Spinal cord (tissue), 10 donors: ENCODE results near the gene CDC37. TPM values are rescaled to one million over a fixed set of nuclear protein-coding genes. Genes with fewer than 3 reads are reported as not detected.

ENCODE experiments used
- DNase-seq, 6 donors: peaks; one replicate each; pipeline versions ENCODE4 v3.0.0 to v3.0.0-alpha.2; 2013 to 2015; ENCODE audit warnings: low spot score in 6 of 6, low read depth in 4 of 6
- H3K27ac ChIP-seq: one replicate; pipeline ENCODE4 v1.5.1; 2013; ENCODE audit warnings: low read depth, low read length, control low read depth
- H3K27me3 ChIP-seq: one replicate; pipeline ENCODE4 v1.6.1; 2013; ENCODE audit warnings: low read length; ENCODE audit not compliant: control insufficient read depth, insufficient read depth
- H3K36me3 ChIP-seq: one replicate; pipeline ENCODE4 v1.6.1; 2013; ENCODE audit warnings: low read length; ENCODE audit not compliant: control insufficient read depth, insufficient read depth
- H3K4me1 ChIP-seq: one replicate; pipeline ENCODE4 v1.6.1; 2013; ENCODE audit warnings: low read length; ENCODE audit not compliant: control insufficient read depth, insufficient read depth
- H3K4me3 ChIP-seq: one replicate; pipeline ENCODE4 v1.5.1; 2013; ENCODE audit warnings: low read depth, low read length, control low read depth
- H3K9me3 ChIP-seq: one replicate; pipeline ENCODE4 v1.6.1; 2013; ENCODE audit warnings: low read length; ENCODE audit not compliant: control insufficient read depth, insufficient read depth
- WGBS: methylation state at CpG from one replicate; pipeline ENCODE4 v1.1.5; 2013; ENCODE audit warnings: missing lambda C conversion rate; ENCODE audit not compliant: insufficient coverage; 5-methylcytosine and 5-hydroxymethylcytosine counted together
- polyA plus RNA-seq, 2 donors: library from polyadenylated mRNA; unstranded; fragments of 120-200 nt; gene quantifications; one replicate each; pipeline ENCODE4 v1.2.1, GENCODE V29; 2013; ENCODE audit not compliant: insufficient read length in 2 of 2
- total RNA-seq, 2 donors: library from RNA; depleted of rRNA in 1 of 2; stranded (reverse); fragments of 120-200 nt in 1 of 2; fragments of >200 nt in 1 of 2; gene quantifications; one replicate each; pipeline versions ENCODE4 v1.2.3 to v1.2.4, GENCODE V29; 2013 to 2014
- donor health status: healthy.

Gene CDC37
- total and polyA plus RNA-seq, 4 donors = 47.4 to 191 (median 157) TPM

DNA sequence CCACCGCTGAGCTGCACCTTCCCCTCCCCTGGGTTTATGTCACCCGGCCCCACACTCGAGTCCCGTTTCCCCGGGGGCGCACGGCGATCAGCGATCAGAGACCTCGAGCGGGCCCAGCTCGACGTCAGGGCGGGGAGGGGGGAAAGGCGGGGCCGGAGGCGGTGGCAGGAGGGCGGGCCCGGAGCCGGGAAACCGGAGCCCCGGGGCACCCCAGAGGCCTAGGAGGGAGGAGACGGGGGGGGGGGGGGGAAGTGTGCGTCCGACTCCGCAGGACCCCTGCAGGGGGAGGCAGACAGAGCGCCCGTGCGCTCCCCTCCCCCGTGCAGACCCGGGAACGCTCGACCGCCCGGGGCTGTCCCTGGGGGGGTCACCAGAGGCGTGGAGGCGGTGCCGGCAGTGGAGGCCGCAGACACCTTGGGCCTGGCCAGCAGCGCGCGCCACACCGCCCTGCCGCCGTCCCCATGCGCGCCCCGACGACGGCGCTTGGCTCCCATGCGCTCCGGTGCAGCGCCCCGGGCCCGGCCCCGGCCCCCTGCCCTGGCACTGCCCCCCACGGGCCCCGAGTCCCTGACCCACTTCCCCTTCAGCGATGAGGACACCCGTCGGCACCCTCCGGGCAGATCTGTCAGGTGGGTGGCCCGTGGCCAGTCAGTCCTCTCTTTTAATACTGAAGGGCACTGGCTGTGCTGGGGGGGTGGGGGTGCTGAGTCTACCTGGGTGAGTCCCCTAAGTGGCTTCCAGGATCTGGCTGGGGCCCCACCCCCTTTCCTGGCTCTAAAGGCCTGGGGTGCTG, 28.8 kb upstream of the CDC37 start:
- no peaks in the 10 kb centered on the region for H3K36me3 ChIP-seq
- peaks cover 59% of the 10 kb centered on the region for H3K27me3 ChIP-seq
- 7% methylated on average over 55 of the region's 64 CpGs for WGBS
- H3K4me3 ChIP-seq = no peak overlapping the region
- no peak overlapping the region for H3K27ac ChIP-seq
- peaks cover 11% of the 10 kb centered on the region for H3K4me1 ChIP-seq
- H3K9me3 ChIP-seq = no peaks in the 10 kb centered on the region
- DNase-seq = no peak

DNA sequence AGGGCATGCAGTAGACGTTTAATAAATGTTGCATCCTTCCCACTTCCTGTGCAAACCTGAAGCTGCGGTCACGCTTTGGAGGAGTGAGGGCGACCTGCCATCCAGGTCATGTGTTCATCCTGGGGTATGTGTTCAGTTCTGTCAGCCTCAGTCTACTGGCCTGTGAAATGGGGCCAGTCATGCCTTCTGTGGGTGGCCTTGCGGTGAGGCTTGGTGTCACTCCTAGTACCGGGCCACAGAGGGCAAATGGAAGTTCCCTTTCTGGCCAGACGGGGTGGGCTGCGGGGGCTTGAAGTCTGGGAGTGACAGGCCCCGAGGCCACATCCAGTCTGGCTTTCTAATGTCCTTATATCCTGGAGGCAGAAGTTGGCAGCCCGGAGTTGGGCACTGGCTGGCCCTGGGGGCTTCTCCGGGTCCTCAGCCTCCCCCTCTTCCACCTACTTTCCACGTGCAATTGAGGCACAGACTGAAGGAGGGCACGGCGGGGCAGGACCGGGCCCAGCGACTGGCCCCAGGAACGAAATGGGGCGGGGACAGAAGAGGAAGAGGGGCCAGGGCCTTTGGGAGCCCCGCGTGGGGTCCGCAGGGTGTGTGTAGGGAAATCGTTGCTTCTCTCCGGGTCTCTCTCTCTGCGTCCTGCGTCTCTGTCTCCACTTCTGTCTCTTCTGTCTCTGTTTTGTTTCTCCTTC, 28.1 kb upstream of the CDC37 start:
- no peak for DNase-seq
- peaks cover 11% of the 10 kb centered on the region for H3K4me1 ChIP-seq
- H3K27ac ChIP-seq = no peak overlapping the region
- H3K9me3 ChIP-seq = no peaks in the 10 kb centered on the region
- 25% methylated on average over 13 of the region's 25 CpGs for WGBS
- peak overlapping the region; percentile 32 for H3K4me3 ChIP-seq
- no peaks in the 10 kb centered on the region for H3K36me3 ChIP-seq
- peaks cover 59% of the 10 kb centered on the region for H3K27me3 ChIP-seq

DNA sequence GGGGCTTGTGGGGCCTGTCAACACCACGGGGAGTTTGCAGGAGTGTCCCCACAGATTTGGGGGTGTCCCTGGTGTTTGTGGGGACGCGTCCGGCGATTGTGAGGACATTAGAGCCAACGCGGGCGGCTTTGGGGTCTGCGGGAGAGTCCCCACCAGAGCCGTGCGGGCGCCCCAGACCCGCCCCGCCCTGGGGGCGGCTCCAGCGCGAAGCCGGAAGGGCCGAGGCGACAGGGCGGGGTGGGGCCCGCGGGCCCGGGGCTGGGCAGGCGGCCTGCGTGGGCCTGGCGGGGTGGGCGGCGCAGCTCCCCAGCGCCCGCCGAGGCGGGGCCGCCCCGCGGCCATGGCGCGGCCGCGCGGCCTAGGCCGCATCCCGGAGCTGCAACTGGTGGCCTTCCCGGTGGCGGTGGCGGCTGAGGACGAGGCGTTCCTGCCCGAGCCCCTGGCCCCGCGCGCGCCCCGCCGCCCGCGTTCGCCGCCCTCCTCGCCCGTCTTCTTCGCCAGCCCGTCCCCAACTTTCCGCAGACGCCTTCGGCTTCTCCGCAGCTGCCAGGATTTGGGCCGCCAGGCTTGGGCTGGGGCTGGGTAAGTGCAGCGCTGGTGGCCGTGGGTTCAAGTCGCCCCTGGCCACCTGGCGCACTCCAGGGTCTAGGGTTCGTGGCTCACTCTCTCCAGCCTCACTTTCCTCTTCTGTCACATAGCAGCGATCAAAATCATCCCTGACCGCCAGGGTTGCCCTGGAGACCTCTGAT, 27.3 kb upstream of the CDC37 start:
- Histone ChIP-seq H3K27ac (no peak overlapping the region), H3K4me3 (peak overlapping the region; percentile 32), H3K27me3 (peaks cover 66% of the 10 kb centered on the region), H3K9me3 (no peaks in the 10 kb centered on the region), H3K36me3 (no peaks in the 10 kb centered on the region), H3K4me1 (peaks cover 11% of the 10 kb centered on the region)
- DNase-seq = no peak
- 7% methylated on average over 73 of the region's 75 CpGs for WGBS

DNA sequence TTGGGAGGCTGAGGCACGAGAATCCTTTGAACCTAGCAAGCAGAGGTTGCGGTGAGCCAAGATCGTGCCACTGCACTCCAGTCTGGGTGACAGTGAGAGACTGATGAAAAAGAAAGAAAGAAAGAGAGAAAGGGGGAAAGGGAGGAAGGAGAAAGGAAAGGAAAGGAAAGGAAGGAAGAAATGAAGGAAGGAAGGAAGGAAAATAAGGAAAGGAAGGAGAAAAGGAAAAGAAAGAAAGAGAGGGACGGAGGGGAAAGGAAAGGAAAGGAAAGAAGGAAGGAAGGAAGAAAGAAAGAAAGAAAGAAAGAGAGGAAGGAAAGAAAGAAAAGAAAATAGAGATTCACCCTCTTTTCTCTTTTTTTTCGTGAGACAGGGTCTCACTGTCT, 25.6 kb upstream of the CDC37 start:
- peaks cover 83% of the 10 kb centered on the region for H3K27me3 ChIP-seq
- DNase-seq = no peak
- peaks cover 2% of the 10 kb centered on the region for H3K36me3 ChIP-seq
- no peak overlapping the region for H3K4me3 ChIP-seq
- no peak overlapping the region for H3K27ac ChIP-seq
- WGBS = 81% methylated on average over 4 of the region's 5 CpGs
- peaks cover 22% of the 10 kb centered on the region for H3K4me1 ChIP-seq
- H3K9me3 ChIP-seq = no peaks in the 10 kb centered on the region

DNA sequence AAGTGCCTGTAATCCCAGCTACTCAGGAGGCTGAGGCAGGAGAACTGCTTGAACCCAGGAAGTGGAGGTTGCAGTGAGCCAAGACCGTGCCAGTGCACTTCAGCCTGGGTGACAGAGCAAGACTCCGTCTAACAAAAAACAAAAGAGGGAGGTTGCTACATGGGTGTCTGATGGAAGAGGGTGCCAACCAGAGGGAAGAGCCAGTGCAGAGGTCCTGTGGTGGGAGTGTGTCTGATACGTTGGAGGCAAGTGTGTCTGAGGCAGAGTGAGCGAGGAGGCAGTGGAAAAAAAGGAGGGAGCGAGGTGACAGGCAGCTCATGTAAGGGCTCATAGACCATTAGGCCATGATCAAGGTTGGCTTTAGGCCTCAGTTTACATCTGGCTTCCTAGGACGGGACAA, 23.8 kb upstream of the CDC37 start:
- WGBS = 76% methylated on average over 6 of the region's 6 CpGs
- Histone ChIP-seq H3K27ac (no peak overlapping the region), H3K27me3 (peaks cover 86% of the 10 kb centered on the region), H3K36me3 (peaks cover 2% of the 10 kb centered on the region), H3K4me1 (peaks cover 25% of the 10 kb centered on the region), H3K9me3 (no peaks in the 10 kb centered on the region), H3K4me3 (no peak overlapping the region)
- no peak for DNase-seq

DNA sequence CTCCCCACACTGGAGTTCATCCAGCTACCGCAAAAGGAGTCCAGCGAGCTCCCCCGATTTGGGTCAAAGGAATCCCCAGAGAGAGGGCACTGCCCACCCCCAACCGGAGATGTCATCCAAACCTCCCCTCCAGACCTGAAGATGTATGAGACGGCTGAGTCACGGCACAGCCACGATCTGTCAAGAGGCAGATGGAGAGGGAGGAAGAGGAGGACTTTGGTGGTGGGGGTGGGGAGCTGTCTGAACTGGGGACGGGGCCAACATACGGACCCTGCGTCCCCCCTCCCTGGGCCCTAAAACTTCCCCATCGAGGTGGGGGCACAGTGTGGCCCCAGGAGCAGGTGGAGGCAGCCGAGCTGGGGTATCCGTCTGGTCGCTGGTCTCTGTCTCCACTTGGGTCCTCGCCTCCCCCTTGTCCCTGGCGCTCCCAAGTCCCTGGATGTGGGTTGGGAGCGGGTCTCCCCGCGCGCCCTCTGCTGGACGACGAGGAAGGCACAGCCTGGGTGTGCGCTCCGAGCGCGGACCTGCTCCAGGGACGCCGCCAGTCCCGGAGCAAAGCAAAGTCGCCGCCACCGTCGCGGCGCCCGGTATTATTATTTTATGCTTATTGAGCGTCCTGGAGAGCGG, 20.8 kb upstream of the CDC37 start:
- Histone ChIP-seq H3K4me1 (peaks cover 28% of the 10 kb centered on the region), H3K4me3 (no peak overlapping the region), H3K27me3 (peaks cover 85% of the 10 kb centered on the region), H3K36me3 (peaks cover 2% of the 10 kb centered on the region), H3K9me3 (no peaks in the 10 kb centered on the region), H3K27ac (no peak overlapping the region)
- DNase-seq = peak in 2 of 6 donors; percentile 86 to 90
- WGBS = 0% methylated on average over 31 of the region's 38 CpGs

DNA sequence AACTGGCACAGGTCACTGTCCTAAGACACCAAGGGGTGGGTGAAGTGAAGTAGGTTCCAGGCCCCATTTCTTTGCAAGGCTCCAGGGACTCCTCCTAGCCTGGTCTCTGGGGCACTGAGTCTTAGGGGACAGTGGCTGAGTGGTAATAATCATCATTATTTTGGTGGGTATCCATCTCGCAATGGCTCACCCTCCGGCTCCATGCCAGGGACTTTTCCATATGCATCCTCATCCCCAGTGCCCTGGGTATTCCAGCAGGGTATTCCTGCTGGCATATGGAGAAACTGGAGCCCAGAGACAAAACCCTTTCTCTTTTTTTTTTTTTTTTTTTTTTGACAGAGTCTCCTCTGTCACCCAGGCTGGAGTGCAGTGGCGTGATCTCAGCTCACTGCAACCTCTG, 19.5 kb upstream of the CDC37 start:
- peaks cover 38% of the 10 kb centered on the region for H3K4me1 ChIP-seq
- peaks cover 86% of the 10 kb centered on the region for H3K27me3 ChIP-seq
- H3K4me3 ChIP-seq = no peak overlapping the region
- no peak overlapping the region for H3K27ac ChIP-seq
- DNase-seq = no peak
- 88% methylated on average over 2 of the region's 3 CpGs for WGBS
- H3K9me3 ChIP-seq = no peaks in the 10 kb centered on the region
- peaks cover 2% of the 10 kb centered on the region for H3K36me3 ChIP-seq

DNA sequence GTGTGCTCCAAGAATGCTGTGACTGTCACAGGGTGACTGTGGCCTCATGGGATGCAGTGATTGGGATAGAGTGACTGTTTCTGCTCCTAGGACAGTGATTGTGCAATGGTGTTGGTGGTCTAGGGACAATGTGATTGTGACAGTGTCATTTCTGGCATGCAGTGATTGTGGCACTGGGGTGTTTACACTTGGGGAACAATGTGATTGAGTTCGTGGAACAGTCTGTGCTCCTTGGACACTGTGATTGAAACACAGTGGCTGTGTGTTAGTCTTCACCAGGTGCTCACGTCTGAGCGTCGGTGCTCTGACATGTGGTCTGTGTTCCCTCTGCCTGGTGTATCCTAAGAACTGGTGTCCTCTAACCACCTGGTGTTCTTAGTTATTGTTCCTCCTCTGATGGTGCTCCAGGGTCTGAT, 18.7 kb upstream of the CDC37 start:
- Histone ChIP-seq H3K27me3 (peaks cover 88% of the 10 kb centered on the region), H3K36me3 (peaks cover 2% of the 10 kb centered on the region), H3K4me3 (no peak overlapping the region), H3K27ac (no peak overlapping the region), H3K4me1 (peaks cover 39% of the 10 kb centered on the region), H3K9me3 (no peaks in the 10 kb centered on the region)
- no peak for DNase-seq
- 65% methylated on average over 4 of the region's 4 CpGs for WGBS

DNA sequence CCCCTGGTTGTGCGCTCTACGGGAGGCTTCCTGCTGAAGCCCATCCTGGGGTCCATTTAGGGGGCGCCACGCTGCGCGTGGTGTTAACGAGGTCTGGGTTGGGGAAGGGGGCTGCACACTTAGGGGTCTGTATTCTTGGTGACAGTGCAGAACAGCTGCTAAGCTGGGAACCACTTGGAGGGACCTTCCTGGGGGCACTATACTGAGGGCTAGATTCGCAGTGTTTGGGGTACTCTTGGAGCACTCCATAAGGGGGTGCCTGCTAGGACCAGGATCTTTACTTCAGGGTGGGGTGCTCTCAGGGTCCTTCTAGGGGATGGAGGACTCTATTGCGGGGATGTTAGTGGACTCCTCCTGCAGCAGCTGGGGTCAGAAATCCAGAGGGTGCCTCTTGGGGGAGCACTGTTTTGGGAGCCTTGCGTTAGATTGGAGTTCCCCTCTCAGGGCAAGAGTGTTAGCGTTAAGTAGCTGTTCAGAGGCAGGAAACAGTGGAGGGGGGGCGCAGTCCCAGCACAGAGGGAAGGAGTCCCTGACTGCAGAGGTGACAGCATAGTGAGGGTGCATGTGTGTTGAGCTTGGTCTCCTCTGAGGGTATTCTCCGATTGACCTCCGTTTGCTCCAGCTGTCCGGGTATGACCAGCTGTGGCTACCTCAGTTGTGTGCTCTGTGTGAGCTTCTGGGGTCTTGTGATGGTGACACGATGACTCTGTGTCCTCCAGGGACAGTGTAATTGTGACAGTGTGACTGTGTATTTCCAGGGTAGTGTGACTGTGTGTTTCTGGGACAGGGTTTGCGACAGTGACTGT, 18.1 kb upstream of the CDC37 start:
- peaks cover 2% of the 10 kb centered on the region for H3K36me3 ChIP-seq
- 27% methylated on average over 17 of the region's 17 CpGs for WGBS
- DNase-seq = no peak
- H3K27ac ChIP-seq = no peak overlapping the region
- peaks cover 1% of the 10 kb centered on the region for H3K9me3 ChIP-seq
- H3K4me3 ChIP-seq = no peak overlapping the region
- peaks cover 94% of the 10 kb centered on the region for H3K27me3 ChIP-seq
- peaks cover 45% of the 10 kb centered on the region for H3K4me1 ChIP-seq
